ENCODE measurements around the gene CLIP4.

DNA sequence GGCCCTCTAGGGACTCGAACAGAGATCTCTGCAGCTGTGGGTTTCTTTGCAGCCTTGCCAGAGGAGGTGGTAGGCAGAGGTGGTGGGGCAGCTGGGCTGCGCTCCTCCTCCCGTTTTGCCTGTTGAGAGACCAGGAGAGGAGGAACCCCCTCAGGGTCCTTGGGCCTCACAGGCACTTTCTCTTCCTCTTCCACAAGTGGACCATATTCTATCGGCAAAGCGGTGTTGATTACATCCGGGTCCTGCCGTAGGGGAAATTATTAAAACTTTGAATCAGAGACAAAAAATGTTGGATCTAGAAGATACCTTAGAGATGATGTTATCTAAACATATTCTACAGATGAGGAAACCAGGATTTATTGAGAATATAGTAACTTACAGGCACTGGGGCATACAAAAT is 78.5 kb downstream of the CLIP4 start:
- TF ChIP-seq, protein P1, sequence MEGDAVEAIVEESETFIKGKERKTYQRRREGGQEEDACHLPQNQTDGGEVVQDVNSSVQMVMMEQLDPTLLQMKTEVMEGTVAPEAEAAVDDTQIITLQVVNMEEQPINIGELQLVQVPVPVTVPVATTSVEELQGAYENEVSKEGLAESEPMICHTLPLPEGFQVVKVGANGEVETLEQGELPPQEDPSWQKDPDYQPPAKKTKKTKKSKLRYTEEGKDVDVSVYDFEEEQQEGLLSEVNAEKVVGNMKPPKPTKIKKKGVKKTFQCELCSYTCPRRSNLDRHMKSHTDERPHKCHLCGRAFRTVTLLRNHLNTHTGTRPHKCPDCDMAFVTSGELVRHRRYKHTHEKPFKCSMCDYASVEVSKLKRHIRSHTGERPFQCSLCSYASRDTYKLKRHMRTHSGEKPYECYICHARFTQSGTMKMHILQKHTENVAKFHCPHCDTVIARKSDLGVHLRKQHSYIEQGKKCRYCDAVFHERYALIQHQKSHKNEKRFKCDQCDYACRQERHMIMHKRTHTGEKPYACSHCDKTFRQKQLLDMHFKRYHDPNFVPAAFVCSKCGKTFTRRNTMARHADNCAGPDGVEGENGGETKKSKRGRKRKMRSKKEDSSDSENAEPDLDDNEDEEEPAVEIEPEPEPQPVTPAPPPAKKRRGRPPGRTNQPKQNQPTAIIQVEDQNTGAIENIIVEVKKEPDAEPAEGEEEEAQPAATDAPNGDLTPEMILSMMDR (IDR thresholded peaks at IDR 0.05; ENCODE audit: low read length) = no peak
- no peak for TF ChIP-seq EZH2 (IDR thresholded peaks at IDR 0.05; ENCODE audit: borderline replicate concordance, low read length)
